NCI-H526 treated with DMSO at 0.1 percent for 48 hours (cell line): ENCODE data around the gene RALB.
A peak's percentile ranks its signal among the peaks of the same experiment; 100 is the strongest.

Source experiments
- DNase-seq: peaks from one replicate; lab custom pipeline; 2025; lab: John Stamatoyannopoulos, UW

RALB gene

DNA sequence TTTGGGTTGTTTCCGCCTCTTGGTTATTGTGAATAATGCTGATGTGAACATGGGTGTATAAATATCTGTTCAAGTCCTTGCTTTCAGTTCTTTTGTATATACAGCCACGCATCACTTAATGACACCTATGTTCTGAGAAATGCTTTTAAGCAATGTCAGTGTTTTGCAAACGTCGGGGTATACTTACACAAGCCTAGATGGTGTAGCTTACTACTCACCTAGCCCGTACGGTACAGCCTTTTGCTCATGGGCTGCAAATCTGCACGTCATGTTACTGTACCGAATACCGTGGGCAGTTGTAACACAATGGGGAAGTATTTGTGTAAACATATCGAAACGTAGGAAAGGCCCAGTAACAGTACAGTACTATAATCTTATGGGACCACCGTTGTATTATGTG, 12.4 kb downstream of the RALB start:
- DNase-seq = peak; percentile 32

DNA sequence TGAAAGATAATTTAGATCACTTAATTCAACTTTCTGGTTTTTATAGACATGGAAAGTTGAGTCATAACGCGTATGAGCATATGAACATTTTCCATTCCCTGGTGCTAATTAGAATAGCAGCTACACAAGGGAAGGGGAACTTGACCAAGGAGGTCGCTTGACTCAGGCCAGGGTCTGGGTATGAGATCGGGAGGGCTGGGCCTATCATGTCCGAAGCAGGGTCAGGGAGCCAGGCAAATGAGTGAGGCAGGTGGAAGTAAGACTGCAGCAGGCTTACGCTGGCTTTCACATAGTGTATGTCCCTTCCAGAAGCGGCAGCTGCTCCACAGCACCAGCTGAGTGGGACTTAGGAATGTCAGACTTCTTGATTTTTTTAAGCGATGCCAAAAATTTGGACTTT, 14.7 kb downstream of the RALB start:
- DNase-seq = peak; percentile 31

DNA sequence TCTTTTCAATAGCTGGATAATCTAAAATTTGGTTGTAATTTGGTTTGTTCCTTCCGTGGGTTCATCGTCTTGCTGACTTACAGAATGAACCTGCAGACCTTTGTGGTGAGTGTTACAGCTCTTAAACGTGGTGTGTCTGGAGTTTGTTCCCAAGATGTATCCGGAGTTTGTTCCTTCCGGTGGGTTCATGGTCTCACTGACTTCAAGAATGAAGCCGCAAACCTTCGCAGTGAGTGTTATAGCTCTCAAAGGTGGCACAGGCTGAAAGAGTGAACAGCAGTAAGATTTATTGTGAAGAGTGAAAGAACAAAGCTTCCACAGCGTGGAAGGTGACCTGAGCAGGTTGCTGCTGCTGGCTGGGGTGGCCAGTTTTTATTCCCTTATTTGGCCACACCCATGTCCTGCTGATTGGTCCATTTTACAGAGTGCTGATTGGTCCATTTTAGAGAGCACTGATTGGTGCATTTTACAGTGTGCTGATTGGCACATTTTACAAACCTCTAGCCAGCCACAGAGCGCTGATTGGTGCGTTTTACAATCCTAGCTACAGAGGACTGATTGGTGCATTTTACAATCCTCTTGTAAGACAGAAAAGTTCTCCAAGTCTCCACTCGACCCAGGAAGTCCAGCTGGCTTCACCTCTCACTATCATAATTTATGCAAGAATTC, 16.6 kb downstream of the RALB start:
- DNase-seq = no peak

- DNase-seq = no peak
Observed at GRCh38 chr2:120269816-120270215, 17.2 kb downstream of the RALB start.

DNA sequence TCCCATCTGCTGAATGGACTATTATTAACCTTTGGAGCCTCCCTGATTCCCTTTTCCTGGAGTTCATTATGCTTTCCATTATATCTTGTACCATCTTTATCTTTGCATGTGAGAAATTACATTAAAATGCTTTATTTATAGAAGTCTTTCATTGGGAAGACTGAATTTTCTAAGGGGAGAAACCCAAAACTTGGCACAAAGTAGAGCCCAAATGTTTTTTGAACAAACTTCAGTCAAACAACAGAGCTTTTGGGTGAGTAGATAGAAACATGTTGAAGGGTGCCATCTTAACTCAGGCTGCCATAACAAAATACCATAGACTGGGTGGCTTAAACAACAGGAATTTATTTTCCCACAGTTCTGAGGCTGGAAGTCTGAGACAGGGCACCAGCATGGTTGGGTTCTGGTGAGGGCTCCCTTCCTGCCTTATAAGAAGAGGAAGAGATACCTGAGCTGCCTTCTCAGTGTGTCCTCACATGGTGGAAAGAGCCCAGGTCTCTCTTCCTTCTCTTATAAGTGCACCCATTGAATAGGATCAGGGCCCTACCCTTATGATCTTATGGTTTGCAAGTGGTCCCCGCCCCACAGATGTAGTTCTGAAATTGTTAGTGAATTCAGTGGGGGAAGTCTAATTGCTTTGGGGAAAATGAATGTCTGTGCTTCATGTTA, 19.2 kb downstream of the RALB start:
- DNase-seq = no peak

GRCh38 chr2:120272763-120273481, 20.3 kb downstream of the RALB start:
- DNase-seq = no peak

DNA sequence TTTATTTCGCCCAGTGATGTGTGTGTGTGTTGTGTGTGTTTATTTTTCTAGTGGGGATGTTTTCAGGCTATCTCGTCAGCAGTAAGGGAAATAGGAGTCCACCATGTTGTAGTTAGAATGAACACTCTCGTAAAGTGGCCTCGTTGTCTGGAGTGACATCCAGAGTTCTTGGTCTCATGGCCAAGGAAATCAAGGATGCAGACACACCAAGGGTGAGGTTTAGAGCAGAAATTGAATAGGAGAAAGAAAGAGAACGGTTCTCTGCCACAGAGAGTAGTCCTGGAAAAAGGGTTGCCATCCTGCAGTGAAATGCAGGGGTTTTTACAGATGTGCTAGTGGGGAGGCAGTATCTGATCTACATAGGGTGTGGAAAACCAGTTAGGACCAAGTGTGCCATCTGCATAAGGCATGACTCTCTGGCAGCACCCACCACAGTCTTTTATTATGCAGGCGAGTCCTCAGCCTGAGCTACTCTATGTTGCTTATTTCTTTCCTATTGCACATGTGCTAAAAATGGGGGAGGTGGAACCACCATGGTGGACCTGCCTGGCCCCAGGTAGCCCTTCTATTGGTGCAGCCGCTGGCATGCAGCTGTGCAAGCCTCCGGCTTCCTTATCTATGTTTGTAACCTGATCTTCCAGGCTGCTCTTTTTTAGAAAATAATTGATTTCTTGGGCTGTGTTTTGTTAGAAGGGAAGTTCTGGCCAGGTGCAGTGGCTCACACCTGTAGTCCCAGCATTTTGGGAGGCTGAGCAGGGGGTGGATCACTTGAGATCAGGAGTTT, 23.2 kb downstream of the RALB start:
- DNase-seq = no peak

GRCh38 chr2:120277505-120278205, 25.0 kb downstream of the RALB start:
- no peak for DNase-seq

- no peak for DNase-seq
Observed at GRCh38 chr2:120278901-120279300, 26.2 kb downstream of the RALB start.

- DNase-seq = no peak
Observed at GRCh38 chr2:120279708-120280107, 27.1 kb downstream of the RALB start.

DNA sequence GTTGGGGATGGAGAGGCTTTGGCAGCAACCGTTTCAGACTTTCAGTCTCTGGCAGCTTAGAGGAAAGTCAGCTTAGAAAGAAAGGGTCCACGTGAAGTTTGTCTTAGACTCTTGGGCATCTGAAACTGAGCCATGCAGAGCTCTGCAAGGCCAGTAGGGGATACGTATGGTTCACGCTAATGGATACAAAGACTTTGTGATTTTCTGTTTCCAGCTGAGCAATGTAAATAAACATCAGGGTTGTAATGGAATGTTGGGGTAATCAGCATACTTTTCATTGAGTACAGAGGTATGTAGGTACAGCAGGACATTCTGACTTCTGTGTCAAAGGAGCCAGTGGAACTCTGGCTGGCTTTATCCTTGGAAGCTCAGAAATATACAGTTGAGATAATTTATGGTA, 31.0 kb downstream of the RALB start:
- no peak for DNase-seq

GRCh38 chr2:120285056-120285455, 32.4 kb downstream of the RALB start:
- DNase-seq = no peak

- DNase-seq = no peak
Observed at GRCh38 chr2:120287183-120288015, 34.7 kb downstream of the RALB start.

- no peak for DNase-seq
Observed at GRCh38 chr2:120288016-120288373, 35.3 kb downstream of the RALB start.

GRCh38 chr2:120289221-120289906, 36.7 kb downstream of the RALB start:
- DNase-seq = no peak

- no peak for DNase-seq
Observed at GRCh38 chr2:120290737-120291136, 38.1 kb downstream of the RALB start.

DNA sequence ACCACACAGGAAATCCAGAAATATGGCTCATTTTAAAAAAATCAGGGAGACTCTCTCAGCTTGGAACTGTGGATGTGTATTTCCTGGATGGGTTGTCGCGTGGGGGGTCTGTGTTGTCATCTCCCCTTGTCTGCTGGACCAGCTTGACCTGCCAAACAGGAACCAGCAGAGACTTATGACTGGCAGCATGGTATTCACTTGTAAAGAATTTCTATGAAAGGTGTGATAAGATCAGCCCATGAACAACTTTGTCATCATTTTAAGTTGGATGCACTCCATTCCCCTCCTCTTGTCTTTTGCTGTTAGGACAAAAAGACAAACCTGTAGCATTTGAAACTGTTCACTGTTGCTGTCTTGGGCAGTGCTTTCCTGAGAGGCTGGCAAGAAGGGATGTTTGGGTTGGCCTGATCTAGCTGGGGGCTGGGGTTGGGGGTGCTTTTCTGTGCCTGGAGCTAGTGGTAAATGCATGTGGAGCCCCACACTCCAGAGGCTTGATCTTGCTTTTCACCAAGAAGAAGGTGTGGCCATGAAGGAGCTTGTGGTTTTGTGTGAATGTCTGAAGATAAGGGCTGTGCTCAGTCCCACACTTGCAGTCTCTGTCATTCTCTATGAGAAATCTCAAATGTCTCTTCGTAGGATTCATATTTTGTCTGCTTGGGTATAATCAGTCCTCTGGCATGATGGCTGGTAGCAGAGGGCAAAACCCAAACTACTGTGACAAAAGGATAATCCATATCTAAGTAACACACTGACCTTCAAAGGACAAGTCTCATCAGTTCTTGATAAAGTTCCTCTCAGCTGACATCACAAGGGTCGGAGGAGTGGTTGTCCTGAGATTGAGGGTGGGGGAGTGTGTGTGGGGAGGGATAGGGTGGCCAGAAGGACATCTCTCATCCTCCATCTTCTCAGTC, 39.0 kb downstream of the RALB start:
- no peak for DNase-seq

DNA sequence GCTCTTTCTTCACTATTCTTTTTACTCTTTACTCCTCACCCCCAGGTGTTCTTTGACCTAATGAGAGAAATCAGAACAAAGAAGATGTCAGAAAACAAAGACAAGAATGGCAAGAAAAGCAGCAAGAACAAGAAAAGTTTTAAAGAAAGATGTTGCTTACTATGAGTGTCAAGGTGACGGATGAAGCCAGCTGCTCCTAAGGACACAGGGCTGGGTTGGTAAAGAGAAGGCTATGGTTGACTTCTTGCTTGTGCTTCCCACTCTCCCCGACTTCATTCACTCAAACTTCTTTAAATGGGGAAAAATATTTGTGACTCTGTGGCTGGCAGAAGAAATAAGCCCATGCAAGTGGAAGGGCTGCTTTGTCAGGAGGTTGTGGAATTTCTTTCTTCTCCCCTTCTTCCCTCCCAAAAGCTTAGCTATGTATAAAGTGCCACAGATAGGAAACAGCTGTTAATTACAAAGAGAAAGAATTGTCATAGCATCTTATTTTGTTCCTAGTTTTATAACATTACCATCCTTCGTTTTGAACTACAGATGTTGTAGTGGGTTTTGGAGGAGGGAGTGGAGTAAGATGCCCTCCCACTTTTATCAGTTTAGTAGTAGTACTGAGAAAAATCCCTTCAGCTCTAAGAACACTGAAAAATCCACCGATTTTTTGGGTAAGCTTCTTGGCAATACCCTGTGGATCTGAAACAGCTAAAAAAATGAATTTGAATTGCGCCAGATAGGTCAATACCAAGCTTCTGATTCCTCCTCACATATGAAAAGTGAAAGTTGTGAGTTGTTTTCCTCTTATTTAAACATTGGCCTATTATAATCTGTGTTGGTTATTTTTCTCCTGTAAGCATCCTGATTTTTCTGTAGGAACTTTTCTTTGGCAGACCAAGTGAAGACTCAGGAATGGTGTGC, 40.7 kb downstream of the RALB start:
- DNase-seq = no peak
